Measurements from ENCODE around the gene PLCB1.

- TF ChIP-seq CTCF (IDR thresholded peaks at IDR 0.05; ENCODE audit: low read length), result no peak
- TF ChIP-seq EZH2 (IDR thresholded peaks at IDR 0.05; ENCODE audit: borderline replicate concordance, low read length), result no peak
Measured at GRCh38 chr20:8657664-8658063, 525.6 kb downstream of the PLCB1 start.
